A549 (cell line): ENCODE data around the gene MAPKAPK2. TPM values are rescaled to one million over a fixed set of nuclear protein-coding genes. Genes with fewer than 3 reads are reported as not detected.

Experiments used
- ATAC-seq, 2 experiments: fragments of 200-7000 bp in 1 of 2; fragments of >200 bp in 1 of 2; cut with Nextera tagmentation in 1 of 2; cut with Tn5 transposase in 1 of 2; 3 replicates each; pipeline versions ENCODE4 v1.8.0 to v1.9.1; 2018 to 2020; ENCODE audit warnings: mild to moderate bottlenecking in 1 of 2, moderate library complexity in 1 of 2
- CTCF ChIA-PET: fragments of 300-600 bp; sonication (Branson Sonifier 250); formaldehyde crosslinking; extraction: SDS; loops from one replicate; lab custom pipeline; 2021; ENCODE audit warnings: antibody characterized with exemption, inconsistent platforms; lab: Yijun Ruan, JAX
- POLR2A ChIA-PET: fragments of 350-600 bp; formaldehyde crosslinking; extraction: SDS; loops from one replicate; lab custom pipeline; 2021; ENCODE audit warnings: antibody characterized with exemption, inconsistent platforms; lab: Yijun Ruan, JAX
- DNase-seq, 2 experiments: peaks; one replicate each; pipeline versions ENCODE4 v3.0.0 to v3.0.0-alpha.2; 2011 to 2016; ENCODE audit warnings: low read depth in 1 of 2, low spot score in 1 of 2
- FAIRE-seq: peaks from 2 replicates; lab custom pipeline; 2011; peaks lifted over from hg19 to GRCh38; lab: Jason Lieb, UNC
- H3K27ac ChIP-seq, 2 experiments: fragments of >200 bp; sonication (Bioruptor Twin); formaldehyde crosslinking; 3 replicates each; pipeline ENCODE4 v1.5.1; 2016 to 2017
- H3K4me1 ChIP-seq: fragments of >200 bp; sonication (Bioruptor Twin); formaldehyde crosslinking; 3 replicates; pipeline ENCODE4 v1.6.1; 2016
- H3K4me2 ChIP-seq: fragments of >200 bp; sonication (Bioruptor Twin); formaldehyde crosslinking; 3 replicates; pipeline ENCODE4 v1.6.1; 2016
- H3K4me3 ChIP-seq: fragments of >200 bp; sonication (Bioruptor Twin); formaldehyde crosslinking; 3 replicates; pipeline ENCODE4 v1.5.1; 2016
- H3K9me3 ChIP-seq: fragments of >200 bp; sonication (Bioruptor Twin); formaldehyde crosslinking; 3 replicates; pipeline ENCODE4 v1.6.1; 2016
- CBX2 ChIP-seq: fragments of 200-600 bp; sonication (generic); IDR thresholded peaks from 2 replicates; pipeline ENCODE4 v1.6.1; 2016; ENCODE audit warnings: low read depth, mild to moderate bottlenecking, borderline replicate concordance
- CBX8 ChIP-seq: fragments of 200-600 bp; sonication (generic); IDR thresholded peaks from 2 replicates; pipeline ENCODE4 v1.6.1; 2016
- CHD2 ChIP-seq: fragments of 150-350 bp; IDR thresholded peaks from 2 replicates; pipeline ENCODE4 v1.6.1; 2014; ENCODE audit warnings: low read length; ENCODE audit not compliant: partially characterized antibody
- CTCF ChIP-seq: fragments of >200 bp; sonication (Bioruptor Twin); formaldehyde crosslinking; IDR thresholded peaks from 3 replicates; pipeline ENCODE4 v1.5.1; 2016
- EHF ChIP-seq: fragments of 250-450 bp; sonication (Bioruptor Pico); IDR thresholded peaks from 2 replicates; pipeline ENCODE4 v1.5.0; 2020; ENCODE audit warnings: mild to moderate bottlenecking
- EHMT2 ChIP-seq: fragments of 200-600 bp; sonication (generic); IDR thresholded peaks from 2 replicates; pipeline ENCODE4 v1.6.1; 2016; ENCODE audit warnings: antibody characterized with exemption, low read depth, mild to moderate bottlenecking, moderate library complexity
- EP300 ChIP-seq, 2 experiments: fragments of >200 bp; sonication (Bioruptor Twin); formaldehyde crosslinking; IDR thresholded peaks; 2 replicates in 1 of 2; 3 replicates in 1 of 2; pipeline ENCODE4 v1.6.1; 2016 to 2017
- ESRRA ChIP-seq: fragments of 150-350 bp; IDR thresholded peaks from 2 replicates; pipeline ENCODE4 v1.6.1; 2014; ENCODE audit warnings: mild to moderate bottlenecking, low read length, borderline replicate concordance
- FOSB ChIP-seq: fragments of 250-450 bp; sonication (Bioruptor Pico); IDR thresholded peaks from 2 replicates; pipeline ENCODE4 v1.5.0; 2020; ENCODE audit warnings: mild to moderate bottlenecking, moderate library complexity
- FOSL2 ChIP-seq, 2 experiments: fragments of 450-650 bp in 1 of 2; fragments of >200 bp in 1 of 2; sonication (Bioruptor Twin) in 1 of 2; formaldehyde crosslinking; IDR thresholded peaks; 2 replicates each; pipeline versions ENCODE4 v1.5.0 to v1.6.1; 2016 to 2020; ENCODE audit warnings: mild to moderate bottlenecking in 1 of 2, moderate library complexity in 1 of 2
- GATA3 ChIP-seq: IDR thresholded peaks from 2 replicates; pipeline ENCODE4 v1.6.1; 2012; ENCODE audit warnings: borderline replicate concordance
- HDAC2 ChIP-seq: fragments of 200-600 bp; sonication (generic); IDR thresholded peaks from 2 replicates; pipeline ENCODE4 v1.6.1; 2016
- HMGXB4 ChIP-seq: fragments of 250-450 bp; sonication (Bioruptor Pico); IDR thresholded peaks from 2 replicates; pipeline ENCODE4 v1.5.0; 2021; ENCODE audit warnings: mild to moderate bottlenecking, moderate library complexity, borderline replicate concordance
- HOXB5 ChIP-seq: fragments of 250-450 bp; sonication (Bioruptor Pico); IDR thresholded peaks from 2 replicates; pipeline ENCODE4 v1.5.0; 2020; ENCODE audit warnings: mild to moderate bottlenecking, moderate library complexity
- JUN ChIP-seq, 2 experiments: fragments of >200 bp; sonication (Bioruptor Twin); formaldehyde crosslinking; IDR thresholded peaks; 2 replicates in 1 of 2; 3 replicates in 1 of 2; pipeline ENCODE4 v1.6.1; 2016 to 2017
- JUNB ChIP-seq: fragments of >200 bp; sonication (Bioruptor Twin); formaldehyde crosslinking; IDR thresholded peaks from 2 replicates; pipeline ENCODE4 v1.6.1; 2016
- KDM1A ChIP-seq: fragments of 200-600 bp; sonication (generic); IDR thresholded peaks from 2 replicates; pipeline ENCODE4 v1.6.1; 2016; ENCODE audit warnings: low read depth, mild to moderate bottlenecking
- MAFK ChIP-seq: fragments of 450-650 bp; IDR thresholded peaks from 2 replicates; pipeline ENCODE4 v1.6.1; 2014; ENCODE audit not compliant: partially characterized antibody
- MYC ChIP-seq: IDR thresholded peaks from 2 replicates; pipeline ENCODE4 v1.6.1; 2012; ENCODE audit warnings: mild to moderate bottlenecking, inconsistent platforms, low read length, improper control_type of control experiment, borderline replicate concordance
- PHF8 ChIP-seq: fragments of 200-600 bp; sonication (generic); IDR thresholded peaks from 2 replicates; pipeline ENCODE4 v1.6.1; 2016; ENCODE audit warnings: low read depth, mild to moderate bottlenecking, antibody characterized with exemption, moderate library complexity, borderline replicate concordance
- POLR2A ChIP-seq: IDR thresholded peaks from 2 replicates; pipeline ENCODE4 v1.6.1; 2012; ENCODE audit warnings: mild to moderate bottlenecking, low read length
- POLR2AphosphoS2 ChIP-seq: conservative IDR thresholded peaks from 2 replicates; pipeline ENCODE4 v1.6.1; 2012; ENCODE audit warnings: low read length, improper control_type of control experiment, inconsistent platforms
- RAD21 ChIP-seq, 2 experiments: fragments of >200 bp in 1 of 2; sonication (Bioruptor Twin) in 1 of 2; formaldehyde crosslinking in 1 of 2; IDR thresholded peaks in 1 of 2; conservative IDR thresholded peaks in 1 of 2; 2 replicates in 1 of 2; 3 replicates in 1 of 2; pipeline ENCODE4 v1.6.1; 2012 to 2018; ENCODE audit warnings: inconsistent platforms in 1 of 2
- RARB ChIP-seq: fragments of 250-450 bp; sonication (Bioruptor Pico); IDR thresholded peaks from 2 replicates; pipeline ENCODE4 v1.8.0; 2021; ENCODE audit warnings: mild to moderate bottlenecking, moderate library complexity
- SMC3 ChIP-seq: fragments of >200 bp; sonication (Bioruptor Twin); formaldehyde crosslinking; IDR thresholded peaks from 3 replicates; pipeline ENCODE4 v1.6.1; 2018; ENCODE audit warnings: inconsistent platforms
- SREBF2 ChIP-seq: fragments of 450-650 bp; IDR thresholded peaks from 2 replicates; pipeline ENCODE4 v1.6.1; 2014; ENCODE audit warnings: mild to moderate bottlenecking, moderate library complexity
- TFCP2L1 ChIP-seq: fragments of 250-450 bp; sonication (Bioruptor Pico); IDR thresholded peaks from 2 replicates; pipeline ENCODE4 v1.5.0; 2021; ENCODE audit warnings: mild to moderate bottlenecking
- TP53 ChIP-seq: fragments of 250-450 bp; sonication (Bioruptor Pico); IDR thresholded peaks from 2 replicates; pipeline ENCODE4 v1.5.0; 2021; ENCODE audit warnings: mild to moderate bottlenecking, moderate library complexity
- whole genome bisulfite sequencing: methylation state at CpG from one replicate; pipeline ENCODE4 v1.1.6; 2017; ENCODE audit errors: missing lambda C conversion rate; 5-methylcytosine and 5-hydroxymethylcytosine counted together
- polyA plus RNA-seq, 4 experiments: library from polyadenylated mRNA; depleted of rRNA in 3 of 4; stranded (reverse); fragments of >200 nt; fragmentation: RNase III in 1 of 4; extraction: RNeasy Plus Mini Kit Qiagen cat#74134 plus additional on column Dnase treatment in 1 of 4; gene quantifications; 2 replicates in 3 of 4; 3 replicates in 1 of 4; pipeline ENCODE4 v1.2.3, GENCODE V29; 2011 to 2017
- TF ChIP-seq, protein P1 (sequence below): fragments of 250-450 bp; sonication (Bioruptor Pico); IDR thresholded peaks from 2 replicates; pipeline ENCODE4 v1.5.0; 2020; ENCODE audit warnings: low read depth, mild to moderate bottlenecking, moderate library complexity
- TF ChIP-seq, protein P2 (sequence below): fragments of >200 bp; sonication (Bioruptor Twin); formaldehyde crosslinking; IDR thresholded peaks from 2 replicates; pipeline ENCODE4 v1.6.1; 2016

MAPKAPK2 gene
- polyA plus RNA-seq, 2 of the 4 experiments (the other 2 are of a cell fraction): 37.2 to 43.0 TPM

DNA sequence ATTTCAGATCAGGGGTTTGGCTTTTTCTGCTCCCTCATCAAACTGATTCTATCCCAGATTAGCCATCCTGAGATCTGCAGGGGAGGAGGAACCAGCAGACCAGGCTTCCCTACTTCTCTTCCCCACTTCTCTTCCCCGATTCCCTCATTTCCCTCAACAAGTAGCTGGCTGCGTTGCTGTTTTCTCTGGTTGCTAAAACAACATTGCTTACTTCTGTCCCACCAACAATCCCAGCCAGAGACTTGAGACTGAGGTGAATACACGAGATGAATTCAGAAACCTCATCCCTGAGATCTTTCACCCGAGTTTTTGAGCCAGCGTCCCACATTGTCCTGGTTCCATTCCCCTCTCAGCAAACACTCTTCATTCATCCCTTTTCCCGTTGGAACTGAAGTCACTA is 27.0 kb upstream of the MAPKAPK2 start:
- Histone ChIP-seq H3K9me3 (no peaks in the 10 kb centered on the region), H3K4me2 (no peak overlapping the region), H3K4me1 (0 out of 3 replicates have a peak, but pooled peaks cover 2% of the 10 kb centered on the region), H3K4me3 (no peak overlapping the region), H3K27ac (no peak overlapping the region)
- WGBS: 68% methylated on average over 6 of the region's 6 CpGs
- no peak for DNase-seq
- ChIA-PET POLR2A (interaction anchor here (1.2 kb wide), 1 partner anchor 22 kb away, joined by 3 read pairs; the partner anchor contains the start of gene DYRK3), CTCF (interaction anchor here (0.7 to 19.9 kb wide), 12 partner anchors 8 to 254 kb away, joined by 3 to 452 read pairs (median 4); partner anchors contain the start of gene DYRK3)
- ATAC-seq: no peak
- FAIRE-seq: no peak
- no peak for TF ChIP-seq JUN (IDR thresholded peaks at IDR 0.05)
- no peak for TF ChIP-seq CBX8
- TF ChIP-seq ESRRA: no peak
- TF ChIP-seq JUNB: no peak
- no peak for TF ChIP-seq EP300 (IDR thresholded peaks at IDR 0.05)
- no peak for TF ChIP-seq POLR2A
- TF ChIP-seq MAFK: no peak
- no peak for TF ChIP-seq CHD2
- TF ChIP-seq HDAC2: no peak
- no peak for TF ChIP-seq GATA3
- no peak for TF ChIP-seq CBX2
- no peak for TF ChIP-seq EHMT2
- TF ChIP-seq HOXB5 (CRISPR knock-in tag): no peak
- no peak for TF ChIP-seq EHF (CRISPR knock-in tag)
- TF ChIP-seq, protein P1, sequence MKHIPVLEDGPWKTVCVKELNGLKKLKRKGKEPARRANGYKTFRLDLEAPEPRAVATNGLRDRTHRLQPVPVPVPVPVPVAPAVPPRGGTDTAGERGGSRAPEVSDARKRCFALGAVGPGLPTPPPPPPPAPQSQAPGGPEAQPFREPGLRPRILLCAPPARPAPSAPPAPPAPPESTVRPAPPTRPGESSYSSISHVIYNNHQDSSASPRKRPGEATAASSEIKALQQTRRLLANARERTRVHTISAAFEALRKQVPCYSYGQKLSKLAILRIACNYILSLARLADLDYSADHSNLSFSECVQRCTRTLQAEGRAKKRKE: no peak
- TF ChIP-seq PHF8: no peak
- TF ChIP-seq TFCP2L1 (CRISPR knock-in tag): no peak
- TF ChIP-seq FOSB (CRISPR knock-in tag): no peak
- no peak for TF ChIP-seq TP53

DNA sequence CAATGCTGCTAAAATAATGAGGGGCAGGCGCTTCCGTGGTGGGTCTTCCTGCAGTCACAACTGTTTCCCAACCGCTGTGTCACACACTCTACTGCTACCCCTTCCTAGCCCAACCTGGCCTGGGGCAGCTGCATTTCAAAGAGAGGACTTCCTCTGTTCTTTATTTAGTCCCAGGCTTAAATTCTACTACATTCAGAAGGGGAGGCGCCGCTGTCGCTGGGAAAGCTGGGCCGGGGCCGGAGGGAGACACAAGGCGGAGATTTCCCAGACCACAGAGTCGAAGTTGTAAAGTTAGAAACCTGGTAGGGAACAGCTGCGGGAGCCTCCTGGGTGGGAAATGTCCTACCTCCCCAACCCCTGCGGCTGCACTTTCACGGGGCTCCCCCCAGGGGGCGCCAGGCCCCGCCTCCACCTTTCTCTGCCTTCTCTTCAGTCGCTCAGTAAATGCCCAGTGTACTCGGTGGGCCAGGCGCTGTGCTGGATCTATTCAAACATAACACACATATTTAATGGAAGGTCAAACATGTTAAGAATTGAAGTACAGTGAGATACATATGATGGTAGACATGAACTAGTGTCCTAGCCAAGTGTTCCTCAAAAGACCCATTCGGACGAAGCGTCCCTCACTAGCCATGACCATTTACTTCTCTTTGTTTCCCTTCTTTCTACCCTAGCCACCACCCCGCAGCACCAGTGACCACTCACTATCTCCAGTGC is 26.3 kb upstream of the MAPKAPK2 start:
- no peak for TF ChIP-seq JUNB
- TF ChIP-seq JUN (IDR thresholded peaks at IDR 0.05): no peak
- TF ChIP-seq, protein P2, sequence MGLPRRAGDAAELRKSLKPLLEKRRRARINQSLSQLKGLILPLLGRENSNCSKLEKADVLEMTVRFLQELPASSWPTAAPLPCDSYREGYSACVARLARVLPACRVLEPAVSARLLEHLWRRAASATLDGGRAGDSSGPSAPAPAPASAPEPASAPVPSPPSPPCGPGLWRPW: no peak
- TF ChIP-seq POLR2AphosphoS2: no peak
- TF ChIP-seq KDM1A: no peak
- TF ChIP-seq CHD2: no peak
- no peak for TF ChIP-seq HMGXB4 (CRISPR knock-in tag)
- TF ChIP-seq FOSB (CRISPR knock-in tag): no peak
- TF ChIP-seq SREBF2: no peak
- TF ChIP-seq FOSL2 (IDR thresholded peaks at IDR 0.05): no peak
- no peak for TF ChIP-seq FOSL2 (CRISPR knock-in tag; IDR thresholded peaks at IDR 0.05)
- TF ChIP-seq MYC: no peak
- peak; percentile 60 for TF ChIP-seq CTCF
- TF ChIP-seq HOXB5 (CRISPR knock-in tag): no peak
- TF ChIP-seq SMC3: peak; percentile 40; the same call in 2 of the 3 replicates
- no peak for TF ChIP-seq MAFK
- peak; percentile 43 to 57; a peak in 4 of 5 replicates for TF ChIP-seq RAD21 (conservative IDR thresholded peaks at IDR 0.05 in 1 of 2, IDR thresholded peaks at IDR 0.05 in 1 of 2)
- TF ChIP-seq RARB (CRISPR knock-in tag): no peak
- TF ChIP-seq PHF8: no peak
- Histone ChIP-seq H3K4me3 (no peak overlapping the region), H3K9me3 (no peaks in the 10 kb centered on the region), H3K27ac (no peak overlapping the region), H3K4me2 (no peak overlapping the region), H3K4me1 (0 out of 3 replicates have a peak, but pooled peaks cover 2% of the 10 kb centered on the region)
- ATAC-seq: peak; percentile 74 to 84
- ChIA-PET POLR2A (interaction anchor here (1.2 kb wide), 1 partner anchor 23 kb away, joined by 3 read pairs; the partner anchor contains the start of gene DYRK3), CTCF (interaction anchor here (0.7 to 19.9 kb wide), 19 partner anchors 8 to 324 kb away, joined by 3 to 452 read pairs (median 4); partner anchors contain the start of gene DYRK3)
- WGBS: 40% methylated on average over 22 of the region's 22 CpGs
- no peak for FAIRE-seq
- DNase-seq: peak; percentile 17 to 81
